CD4-positive, alpha-beta T cell (primary cell): Measurements from ENCODE around the gene RPP30. TPM values are rescaled to one million over a fixed set of nuclear protein-coding genes. Genes with fewer than 3 reads are reported as not detected.
A peak's percentile ranks its signal among the peaks of the same experiment; 100 is the strongest.

Experiments used
- ATAC-seq: fragments of 200-7000 bp; cut with Tn5 transposase; one replicate; pipeline ENCODE4 v1.10.0; 2022; ENCODE audit warnings: mild to moderate bottlenecking; ENCODE audit not compliant: poor library complexity
- CTCF ChIA-PET: fragments of 350-600 bp; sonication (Branson Sonifier 250); formaldehyde crosslinking; loops from one replicate; lab custom pipeline; 2021; ENCODE audit warnings: antibody characterized with exemption, inconsistent platforms; lab: Charles Lee
- POLR2A ChIA-PET: fragments of 350-600 bp; sonication (Branson Sonifier 250); formaldehyde crosslinking; loops from one replicate; lab custom pipeline; 2021; ENCODE audit warnings: antibody characterized with exemption, inconsistent platforms; lab: Charles Lee
- DNase-seq, 14 experiments: peaks; one replicate each; pipeline ENCODE4 v3.0.0-alpha.2; 2013 to 2020; ENCODE audit warnings: mixed read lengths in 2 of 14
- H3K27ac ChIP-seq, 2 donors: one replicate each; pipeline versions ENCODE4 v1.5.1 to v1.7.0; 2013; ENCODE audit warnings: low read length in 2 of 2, low read depth in 1 of 2, mild to moderate bottlenecking in 1 of 2
- H3K27me3 ChIP-seq, 2 experiments: 1 replicate in 1 of 2; 2 replicates in 1 of 2; pipeline versions ENCODE4 v1.6.1 to v1.7.0; 2013; ENCODE audit warnings: low read length in 2 of 2, control low read depth in 1 of 2, mild to moderate bottlenecking in 1 of 2, moderate library complexity in 1 of 2; ENCODE audit not compliant: insufficient read depth in 2 of 2, control insufficient read depth in 1 of 2
- H3K36me3 ChIP-seq: one replicate; pipeline ENCODE4 v1.6.1; 2013; ENCODE audit warnings: low read length, control low read depth; ENCODE audit not compliant: insufficient read depth
- H3K4me1 ChIP-seq: one replicate; pipeline ENCODE4 v1.6.1; 2013; ENCODE audit warnings: low read length, control low read depth; ENCODE audit not compliant: insufficient read depth
- H3K4me3 ChIP-seq: one replicate; pipeline ENCODE4 v1.5.1; 2013; ENCODE audit warnings: mild to moderate bottlenecking, low read length, moderate library complexity
- H3K9me3 ChIP-seq, 2 experiments: 1 replicate in 1 of 2; 2 replicates in 1 of 2; pipeline versions ENCODE4 v1.6.1 to v1.7.0; 2013; ENCODE audit warnings: low read length in 2 of 2, mild to moderate bottlenecking in 2 of 2, control low read depth in 1 of 2, moderate library complexity in 1 of 2; ENCODE audit not compliant: control insufficient read depth in 1 of 2, insufficient read depth in 1 of 2
- H3K27ac Mint-ChIP-seq: one replicate; pipeline ENCODE4 v1.8.0; 2020; ENCODE audit warnings: mixed read lengths
- H3K27me3 Mint-ChIP-seq: one replicate; pipeline ENCODE4 v1.8.0; 2021; ENCODE audit warnings: mixed read lengths
- H3K36me3 Mint-ChIP-seq: one replicate; pipeline ENCODE4 v1.8.0; 2021; ENCODE audit warnings: low read depth, mixed read lengths
- H3K4me1 Mint-ChIP-seq: one replicate; pipeline ENCODE4 v1.8.0; 2021; ENCODE audit warnings: low read depth, mixed read lengths
- H3K4me3 Mint-ChIP-seq: one replicate; pipeline ENCODE4 v1.8.0; 2020; ENCODE audit warnings: mild to moderate bottlenecking, mixed read lengths
- H3K9me3 Mint-ChIP-seq: one replicate; pipeline ENCODE4 v1.8.0; 2020; ENCODE audit warnings: mixed read lengths
- CTCF ChIP-seq: fragments of 200-600 bp; IDR thresholded peaks from one replicate; pipeline ENCODE4 v1.8.0; 2022; ENCODE audit warnings: antibody characterized with exemption, mild to moderate bottlenecking
- intact Hi-C, 2 experiments: fragments of 100-400 bp; cut with DNase I in 1 of 2; cut with micrococcal nuclease in 1 of 2; formaldehyde crosslinking; loops; one replicate each; pipeline versions ENCODE4 v1.15.1 to v1.9.0; 2023 to 2025; cut with DNase I, micrococcal nuclease
- total RNA-seq, 174 experiments: library from RNA in 2 of 174; stranded (reverse) in 2 of 174; gene quantifications; one replicate each; pipeline ENCODE4 v1.2.3 and lab custom pipeline; 2021 to 2026

Gene RPP30
- total RNA-seq, 2 experiments from 2014 or later: 25.3 to 28.5 TPM

GRCh38 chr10:90847436-90847835 is 24.3 kb upstream of the RPP30 start:
- intact Hi-C loops: no loop called here
- no peaks in the 10 kb centered on the region for H3K4me1 ChIP-seq
- POLR2A ChIA-PET: no interaction called here
- ATAC-seq (no peak), DNase-seq (peak in 3 of 14 experiments; percentile 5 to 33 (median 22))
- Mint-ChIP-seq H3K4me3 (no peak overlapping the region), H3K36me3 (peaks cover 9% of the 10 kb centered on the region), H3K27ac (no peak overlapping the region), H3K9me3 (peaks cover 11% of the 10 kb centered on the region), H3K4me1 (no peaks in the 10 kb centered on the region), H3K27me3 (peaks cover 74% of the 10 kb centered on the region)
- peaks cover 8 to 21% of the 10 kb centered on the region in 2 experiments for H3K9me3 ChIP-seq
- TF ChIP-seq CTCF: no peak
- no peak overlapping the region for H3K27ac ChIP-seq
- CTCF ChIA-PET: interaction anchor here (1.0 to 1.1 kb wide), 2 partner anchors 8 to 18 kb away, joined by 4 to 5 read pairs; no protein-coding TSS in a partner anchor
- H3K27me3 ChIP-seq: peaks cover 8 to 12% of the 10 kb centered on the region in 2 experiments
- no peaks in the 10 kb centered on the region for H3K36me3 ChIP-seq
- no peak overlapping the region for H3K4me3 ChIP-seq

GRCh38 chr10:90849956-90850749 is 21.6 kb upstream of the RPP30 start:
- H3K9me3 Mint-ChIP-seq: peaks cover 11% of the 10 kb centered on the region
- DNase-seq: no peak
- Histone ChIP-seq H3K9me3 (peaks cover 8 to 21% of the 10 kb centered on the region in 2 experiments), H3K4me3 (no peak overlapping the region), H3K4me1 (no peaks in the 10 kb centered on the region), H3K36me3 (no peaks in the 10 kb centered on the region), H3K27me3 (peaks cover 20 to 31% of the 10 kb centered on the region in 2 experiments), H3K27ac (no peak overlapping the region)
- ATAC-seq: no peak
- H3K4me1 Mint-ChIP-seq: no peaks in the 10 kb centered on the region
- TF ChIP-seq CTCF: no peak
- no peak overlapping the region for H3K4me3 Mint-ChIP-seq
- H3K36me3 Mint-ChIP-seq: peaks cover 9% of the 10 kb centered on the region
- POLR2A ChIA-PET: no interaction called here
- H3K27me3 Mint-ChIP-seq: peaks cover 81% of the 10 kb centered on the region
- CTCF ChIA-PET: no interaction called here
- intact Hi-C loops: no loop called here
- H3K27ac Mint-ChIP-seq: no peak overlapping the region

- Histone ChIP-seq H3K4me1 (peaks cover 15% of the 10 kb centered on the region), H3K27me3 (peaks cover 34 to 63% of the 10 kb centered on the region in 2 experiments), H3K36me3 (no peaks in the 10 kb centered on the region), H3K4me3 (no peak overlapping the region), H3K27ac (no peak overlapping the region), H3K9me3 (peaks cover 13 to 16% of the 10 kb centered on the region in 2 experiments)
- ChIA-PET POLR2A (no interaction called here), CTCF (no interaction called here)
- intact Hi-C loops: no loop called here
- H3K4me1 Mint-ChIP-seq: peaks cover 6% of the 10 kb centered on the region
- TF ChIP-seq CTCF: no peak
- H3K36me3 Mint-ChIP-seq: peaks cover 9% of the 10 kb centered on the region
- no peak for DNase-seq
- peaks cover 91% of the 10 kb centered on the region for H3K27me3 Mint-ChIP-seq
- ATAC-seq: no peak
- no peak overlapping the region for H3K27ac Mint-ChIP-seq
- peaks cover 11% of the 10 kb centered on the region for H3K9me3 Mint-ChIP-seq
- H3K4me3 Mint-ChIP-seq: no peak overlapping the region
Observed at GRCh38 chr10:90855126-90855525, 16.6 kb upstream of the RPP30 start.
